Measurements from ENCODE around the gene SLC6A1. TPM values are rescaled to one million over a fixed set of nuclear protein-coding genes. Genes with fewer than 3 reads are reported as not detected.

SLC6A1 gene
- total and polyA plus RNA-seq, 7 donors: 0.27 to 1.9 (median 0.36) TPM

DNA sequence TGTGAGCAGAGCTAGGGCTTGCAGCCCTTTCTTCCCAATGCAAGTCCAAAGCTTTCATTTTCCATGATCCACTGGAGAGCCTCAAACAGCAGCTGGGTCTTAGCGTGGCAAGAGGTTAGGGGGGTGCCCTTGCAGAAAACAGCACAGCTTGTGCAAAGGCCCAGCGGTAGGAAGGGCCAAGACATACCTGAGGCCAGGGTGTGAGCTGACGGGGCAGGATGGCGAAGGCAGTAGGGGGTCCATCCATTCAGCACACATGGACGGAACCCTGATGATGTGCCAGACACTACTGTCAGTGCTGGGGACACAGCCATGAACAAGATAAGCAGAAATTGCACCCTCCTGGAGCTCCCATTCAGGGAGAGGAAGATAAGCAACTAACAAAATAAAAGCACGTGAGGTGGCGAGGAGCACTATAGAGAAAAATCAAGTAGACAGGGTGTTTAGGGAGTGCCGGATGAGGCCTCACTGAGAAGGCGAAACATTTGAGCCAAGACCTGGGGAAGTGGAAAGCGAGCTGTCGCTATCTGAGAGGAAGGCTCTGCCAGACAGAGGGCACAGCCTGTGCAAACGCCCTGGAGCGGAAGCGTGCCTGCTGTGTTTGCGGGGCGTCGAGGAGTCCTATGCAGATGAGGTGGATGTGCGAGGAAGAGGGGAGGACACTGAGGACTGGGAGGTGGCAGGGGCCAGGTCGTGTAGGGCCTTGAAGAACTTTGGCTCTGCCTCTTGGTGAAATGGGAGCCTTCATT lies 43.4 kb downstream of the SLC6A1 start:
- no peak overlapping the region for H3K27ac ChIP-seq
- H3K9me3 ChIP-seq: no peaks in the 10 kb centered on the region
- intact Hi-C loops (cut with DNase I): no loop called here
- no peak for DNase-seq
- H3K4me3 ChIP-seq: no peak overlapping the region
- WGBS, 3 donors: 86 to 91% (median 89%) methylated on average over 19 of the region's 19 CpGs
- no peaks in the 10 kb centered on the region for H3K4me1 ChIP-seq
- H3K27me3 ChIP-seq (ENCODE audit: insufficient read depth in 3 of 3, low read length in 2 of 3): peaks cover 0 to 8% (median 3%) of the 10 kb centered on the region in 3 donors
- H3K36me3 ChIP-seq (ENCODE audit: insufficient read depth in 1 of 2, low read depth in 1 of 2): no peaks in the 10 kb centered on the region
- TF ChIP-seq, protein P1, sequence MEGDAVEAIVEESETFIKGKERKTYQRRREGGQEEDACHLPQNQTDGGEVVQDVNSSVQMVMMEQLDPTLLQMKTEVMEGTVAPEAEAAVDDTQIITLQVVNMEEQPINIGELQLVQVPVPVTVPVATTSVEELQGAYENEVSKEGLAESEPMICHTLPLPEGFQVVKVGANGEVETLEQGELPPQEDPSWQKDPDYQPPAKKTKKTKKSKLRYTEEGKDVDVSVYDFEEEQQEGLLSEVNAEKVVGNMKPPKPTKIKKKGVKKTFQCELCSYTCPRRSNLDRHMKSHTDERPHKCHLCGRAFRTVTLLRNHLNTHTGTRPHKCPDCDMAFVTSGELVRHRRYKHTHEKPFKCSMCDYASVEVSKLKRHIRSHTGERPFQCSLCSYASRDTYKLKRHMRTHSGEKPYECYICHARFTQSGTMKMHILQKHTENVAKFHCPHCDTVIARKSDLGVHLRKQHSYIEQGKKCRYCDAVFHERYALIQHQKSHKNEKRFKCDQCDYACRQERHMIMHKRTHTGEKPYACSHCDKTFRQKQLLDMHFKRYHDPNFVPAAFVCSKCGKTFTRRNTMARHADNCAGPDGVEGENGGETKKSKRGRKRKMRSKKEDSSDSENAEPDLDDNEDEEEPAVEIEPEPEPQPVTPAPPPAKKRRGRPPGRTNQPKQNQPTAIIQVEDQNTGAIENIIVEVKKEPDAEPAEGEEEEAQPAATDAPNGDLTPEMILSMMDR (IDR thresholded peaks at IDR 0.05): no peak
- ATAC-seq: no peak

DNA sequence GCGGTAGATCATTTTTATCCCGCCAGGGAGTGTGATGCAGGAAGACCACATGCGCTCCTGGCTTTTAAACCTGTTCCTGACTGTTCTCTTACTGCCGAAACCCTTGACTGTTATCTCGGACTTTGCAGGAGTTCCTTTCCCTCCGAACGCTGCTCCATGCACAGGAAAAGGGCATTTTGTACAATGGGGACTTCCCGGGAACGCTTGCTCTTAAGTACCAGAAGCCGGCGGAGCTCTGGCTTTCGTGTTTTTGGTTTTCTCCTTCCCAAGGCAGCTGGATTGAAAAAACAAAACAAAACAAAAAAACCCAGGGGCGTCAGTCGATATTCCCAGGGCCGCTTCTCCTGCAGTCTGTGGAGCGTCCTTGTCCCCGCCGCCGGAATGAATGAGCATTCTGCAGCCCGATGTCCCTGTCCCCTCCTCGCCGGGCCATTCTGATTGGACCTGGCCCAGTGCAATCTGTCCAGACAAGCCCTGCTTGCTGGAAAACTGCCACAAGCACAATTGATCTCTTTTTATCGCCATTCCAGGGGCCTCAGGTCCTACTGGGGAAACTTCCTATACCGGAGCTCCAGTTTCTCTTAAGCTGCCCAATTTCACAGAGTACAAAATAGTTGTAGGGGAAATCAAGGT lies 44.8 kb downstream of the SLC6A1 start:
- DNase-seq (no peak), ATAC-seq (no peak)
- H3K9me3 ChIP-seq: no peaks in the 10 kb centered on the region
- H3K36me3 ChIP-seq (ENCODE audit: insufficient read depth in 1 of 2, low read depth in 1 of 2): no peaks in the 10 kb centered on the region
- 58 to 71% (median 64%) methylated on average over 24 of the region's 24 CpGs for WGBS, 3 donors
- no peak overlapping the region for H3K4me3 ChIP-seq
- peaks cover 0 to 8% (median 7%) of the 10 kb centered on the region in 3 donors for H3K27me3 ChIP-seq (ENCODE audit: insufficient read depth in 3 of 3, low read length in 2 of 3)
- no peak overlapping the region for H3K27ac ChIP-seq
- H3K4me1 ChIP-seq: no peaks in the 10 kb centered on the region
- TF ChIP-seq, protein P1 (IDR thresholded peaks at IDR 0.05): no peak
- intact Hi-C loops (cut with DNase I): no loop called here

DNA sequence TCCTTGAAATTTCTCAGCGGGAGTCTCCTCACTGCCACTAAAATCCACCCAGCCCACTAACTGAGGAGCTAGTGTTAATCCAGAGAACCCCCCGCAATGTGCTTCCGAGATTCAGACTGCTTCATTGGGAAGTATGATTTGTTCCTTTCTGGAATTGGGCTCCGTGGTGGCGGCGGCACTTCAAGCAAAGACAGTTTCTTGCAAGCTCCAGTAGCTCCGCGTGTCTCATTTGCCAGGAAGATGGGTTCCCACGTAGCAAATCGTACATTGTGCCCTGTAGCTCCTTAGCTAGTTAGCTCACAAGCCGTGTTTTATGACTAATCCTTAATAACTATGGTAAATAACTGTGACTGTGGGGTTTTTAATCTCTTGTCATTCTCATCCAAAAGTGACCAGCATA lies 45.4 kb downstream of the SLC6A1 start:
- Histone ChIP-seq H3K27me3 (ENCODE audit: insufficient read depth in 3 of 3, low read length in 2 of 3) (peaks cover 0 to 8% (median 8%) of the 10 kb centered on the region in 3 donors), H3K4me3 (no peak overlapping the region), H3K36me3 (ENCODE audit: insufficient read depth in 1 of 2, low read depth in 1 of 2) (no peaks in the 10 kb centered on the region), H3K4me1 (no peaks in the 10 kb centered on the region), H3K9me3 (no peaks in the 10 kb centered on the region), H3K27ac (no peak overlapping the region)
- intact Hi-C loops (cut with DNase I): no loop called here
- DNase-seq (no peak), ATAC-seq (no peak)
- WGBS, 3 donors: 55 to 64% (median 63%) methylated on average over 11 of the region's 11 CpGs
- TF ChIP-seq, protein P1 (IDR thresholded peaks at IDR 0.05): no peak

DNA sequence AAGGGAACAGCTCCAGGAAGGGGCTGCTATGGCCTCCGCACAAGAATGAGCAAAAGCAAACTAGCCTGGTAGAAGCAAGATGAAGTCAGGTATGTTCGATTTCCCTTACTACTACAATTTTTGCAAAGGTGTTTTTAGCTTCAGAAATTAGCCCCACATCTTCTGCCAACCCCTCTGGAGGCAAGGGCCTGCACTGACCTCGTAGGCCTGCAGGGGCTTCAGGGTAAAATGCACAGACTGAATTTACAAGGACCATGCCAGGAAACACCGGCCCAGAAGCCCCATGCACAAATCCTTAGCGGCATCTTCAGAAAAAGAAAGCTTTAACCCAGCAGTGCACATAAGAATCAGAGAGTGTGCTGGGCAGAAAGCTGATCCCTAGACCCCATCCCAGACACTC lies 53.0 kb downstream of the SLC6A1 start:
- Histone ChIP-seq H3K9me3 (no peaks in the 10 kb centered on the region), H3K27me3 (ENCODE audit: insufficient read depth in 3 of 3, low read length in 2 of 3) (peaks cover 0 to 6% (median 1%) of the 10 kb centered on the region in 3 donors), H3K4me1 (no peaks in the 10 kb centered on the region), H3K4me3 (no peak overlapping the region), H3K36me3 (ENCODE audit: insufficient read depth in 1 of 2, low read depth in 1 of 2) (no peaks in the 10 kb centered on the region), H3K27ac (no peak overlapping the region)
- 73 to 84% (median 79%) methylated on average over 5 of the region's 5 CpGs for WGBS, 3 donors
- TF ChIP-seq, protein P1 (IDR thresholded peaks at IDR 0.05): no peak
- intact Hi-C loops (cut with DNase I): no loop called here
- DNase-seq: no peak
- ATAC-seq: no peak

All from psoas muscle (tissue), 8 donors.